Measurements from ENCODE around the gene HSPBP1. TPM values are rescaled to one million over a fixed set of nuclear protein-coding genes. Genes with fewer than 3 reads are reported as not detected.

Gene HSPBP1
- total and polyA plus RNA-seq, 9 of the 15 experiments (the other 6 are each of a cell fraction or from before 2014, with no cell fraction given), result 0.83 to 81.3 (median 21.8) TPM

DNA sequence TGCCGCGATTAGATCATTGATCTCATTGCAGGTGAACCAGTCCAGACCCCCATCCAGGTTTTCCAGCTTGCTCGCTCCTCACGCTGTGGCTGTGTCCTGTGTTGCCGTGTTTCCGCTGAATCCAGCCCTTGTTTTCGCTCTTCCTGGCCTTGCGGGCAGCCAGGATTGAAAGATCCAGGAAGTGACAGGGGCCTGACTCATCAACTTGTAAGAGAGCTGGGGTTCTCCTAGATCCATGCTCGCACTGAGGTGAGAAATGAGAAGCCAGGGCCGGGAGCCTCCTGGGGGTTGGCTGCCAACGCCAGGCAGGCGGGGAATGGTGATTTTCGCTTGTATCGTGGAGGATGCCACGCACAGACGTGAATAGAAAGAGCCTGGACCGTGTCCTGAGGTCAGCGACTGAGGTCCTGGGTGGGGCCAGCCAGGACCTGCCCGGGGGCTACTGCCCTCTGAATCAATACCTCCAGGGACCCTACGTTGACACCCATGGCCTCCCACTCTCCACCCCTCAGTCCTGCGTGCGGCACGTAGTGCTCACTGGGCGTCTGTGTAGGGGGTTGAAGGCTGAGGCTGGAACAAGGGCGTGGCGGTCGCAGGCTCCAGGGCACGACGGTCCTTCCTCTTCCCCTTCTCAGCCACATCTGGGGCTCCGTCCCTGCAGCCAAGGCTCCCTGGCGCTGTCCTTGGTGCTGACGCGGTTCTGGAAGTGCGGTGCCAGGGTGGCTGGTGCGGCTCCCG, 63.3 kb downstream of the HSPBP1 start (continued):
- TF ChIP-seq, protein P1, sequence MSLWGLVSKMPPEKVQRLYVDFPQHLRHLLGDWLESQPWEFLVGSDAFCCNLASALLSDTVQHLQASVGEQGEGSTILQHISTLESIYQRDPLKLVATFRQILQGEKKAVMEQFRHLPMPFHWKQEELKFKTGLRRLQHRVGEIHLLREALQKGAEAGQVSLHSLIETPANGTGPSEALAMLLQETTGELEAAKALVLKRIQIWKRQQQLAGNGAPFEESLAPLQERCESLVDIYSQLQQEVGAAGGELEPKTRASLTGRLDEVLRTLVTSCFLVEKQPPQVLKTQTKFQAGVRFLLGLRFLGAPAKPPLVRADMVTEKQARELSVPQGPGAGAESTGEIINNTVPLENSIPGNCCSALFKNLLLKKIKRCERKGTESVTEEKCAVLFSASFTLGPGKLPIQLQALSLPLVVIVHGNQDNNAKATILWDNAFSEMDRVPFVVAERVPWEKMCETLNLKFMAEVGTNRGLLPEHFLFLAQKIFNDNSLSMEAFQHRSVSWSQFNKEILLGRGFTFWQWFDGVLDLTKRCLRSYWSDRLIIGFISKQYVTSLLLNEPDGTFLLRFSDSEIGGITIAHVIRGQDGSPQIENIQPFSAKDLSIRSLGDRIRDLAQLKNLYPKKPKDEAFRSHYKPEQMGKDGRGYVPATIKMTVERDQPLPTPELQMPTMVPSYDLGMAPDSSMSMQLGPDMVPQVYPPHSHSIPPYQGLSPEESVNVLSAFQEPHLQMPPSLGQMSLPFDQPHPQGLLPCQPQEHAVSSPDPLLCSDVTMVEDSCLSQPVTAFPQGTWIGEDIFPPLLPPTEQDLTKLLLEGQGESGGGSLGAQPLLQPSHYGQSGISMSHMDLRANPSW (CRISPR knock-in tag; IDR thresholded peaks at IDR 0.05), result no peak
- TF ChIP-seq ESRRB (CRISPR knock-in tag; IDR thresholded peaks at IDR 0.05; ENCODE audit: borderline replicate concordance), result peak; percentile 20; the same call in 1 of the 2 replicates
- TF ChIP-seq JUN (IDR thresholded peaks at IDR 0.05; ENCODE audit: borderline replicate concordance, low read depth, low read length), result peak; percentile 98
- TF ChIP-seq JUN (CRISPR knock-in tag; IDR thresholded peaks at IDR 0.05; ENCODE audit: borderline replicate concordance), result peak; percentile 99
- no peak for TF ChIP-seq SMARCB1 (IDR thresholded peaks at IDR 0.05; ENCODE audit: insufficient read length, low read depth)
- TF ChIP-seq, protein P2, sequence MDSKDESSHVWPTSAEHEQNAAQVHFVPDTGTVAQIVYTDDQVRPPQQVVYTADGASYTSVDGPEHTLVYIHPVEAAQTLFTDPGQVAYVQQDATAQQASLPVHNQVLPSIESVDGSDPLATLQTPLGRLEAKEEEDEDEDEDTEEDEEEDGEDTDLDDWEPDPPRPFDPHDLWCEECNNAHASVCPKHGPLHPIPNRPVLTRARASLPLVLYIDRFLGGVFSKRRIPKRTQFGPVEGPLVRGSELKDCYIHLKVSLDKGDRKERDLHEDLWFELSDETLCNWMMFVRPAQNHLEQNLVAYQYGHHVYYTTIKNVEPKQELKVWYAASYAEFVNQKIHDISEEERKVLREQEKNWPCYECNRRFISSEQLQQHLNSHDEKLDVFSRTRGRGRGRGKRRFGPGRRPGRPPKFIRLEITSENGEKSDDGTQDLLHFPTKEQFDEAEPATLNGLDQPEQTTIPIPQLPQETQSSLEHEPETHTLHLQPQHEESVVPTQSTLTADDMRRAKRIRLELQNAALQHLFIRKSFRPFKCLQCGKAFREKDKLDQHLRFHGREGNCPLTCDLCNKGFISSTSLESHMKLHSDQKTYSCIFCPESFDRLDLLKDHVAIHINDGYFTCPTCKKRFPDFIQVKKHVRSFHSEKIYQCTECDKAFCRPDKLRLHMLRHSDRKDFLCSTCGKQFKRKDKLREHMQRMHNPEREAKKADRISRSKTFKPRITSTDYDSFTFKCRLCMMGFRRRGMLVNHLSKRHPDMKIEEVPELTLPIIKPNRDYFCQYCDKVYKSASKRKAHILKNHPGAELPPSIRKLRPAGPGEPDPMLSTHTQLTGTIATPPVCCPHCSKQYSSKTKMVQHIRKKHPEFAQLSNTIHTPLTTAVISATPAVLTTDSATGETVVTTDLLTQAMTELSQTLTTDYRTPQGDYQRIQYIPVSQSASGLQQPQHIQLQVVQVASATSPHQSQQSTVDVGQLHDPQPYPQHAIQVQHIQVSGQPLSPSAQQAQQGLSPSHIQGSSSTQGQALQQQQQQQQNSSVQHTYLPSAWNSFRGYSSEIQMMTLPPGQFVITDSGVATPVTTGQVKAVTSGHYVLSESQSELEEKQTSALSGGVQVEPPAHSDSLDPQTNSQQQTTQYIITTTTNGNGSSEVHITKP (IDR thresholded peaks at IDR 0.05; ENCODE audit: partially characterized antibody), result peak; percentile 66
- TF ChIP-seq, protein P3, sequence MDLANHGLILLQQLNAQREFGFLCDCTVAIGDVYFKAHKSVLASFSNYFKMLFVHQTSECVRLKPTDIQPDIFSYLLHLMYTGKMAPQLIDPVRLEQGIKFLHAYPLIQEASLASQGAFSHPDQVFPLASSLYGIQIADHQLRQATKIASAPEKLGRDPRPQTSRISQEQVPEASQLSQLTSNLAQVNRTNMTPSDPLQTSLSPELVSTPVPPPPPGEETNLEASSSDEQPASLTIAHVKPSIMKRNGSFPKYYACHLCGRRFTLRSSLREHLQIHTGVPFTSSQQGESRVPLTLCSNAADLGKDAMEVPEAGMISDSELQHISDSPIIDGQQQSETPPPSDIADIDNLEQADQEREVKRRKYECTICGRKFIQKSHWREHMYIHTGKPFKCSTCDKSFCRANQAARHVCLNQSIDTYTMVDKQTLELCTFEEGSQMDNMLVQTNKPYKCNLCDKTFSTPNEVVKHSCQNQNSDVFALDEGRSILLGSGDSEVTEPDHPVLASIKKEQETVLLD (IDR thresholded peaks at IDR 0.05), result peak; percentile 41; the same call in 1 of the 2 replicates
- TF ChIP-seq NCOA4 (IDR thresholded peaks at IDR 0.05; ENCODE audit: partially characterized antibody), result no peak
- TF ChIP-seq, protein P4, sequence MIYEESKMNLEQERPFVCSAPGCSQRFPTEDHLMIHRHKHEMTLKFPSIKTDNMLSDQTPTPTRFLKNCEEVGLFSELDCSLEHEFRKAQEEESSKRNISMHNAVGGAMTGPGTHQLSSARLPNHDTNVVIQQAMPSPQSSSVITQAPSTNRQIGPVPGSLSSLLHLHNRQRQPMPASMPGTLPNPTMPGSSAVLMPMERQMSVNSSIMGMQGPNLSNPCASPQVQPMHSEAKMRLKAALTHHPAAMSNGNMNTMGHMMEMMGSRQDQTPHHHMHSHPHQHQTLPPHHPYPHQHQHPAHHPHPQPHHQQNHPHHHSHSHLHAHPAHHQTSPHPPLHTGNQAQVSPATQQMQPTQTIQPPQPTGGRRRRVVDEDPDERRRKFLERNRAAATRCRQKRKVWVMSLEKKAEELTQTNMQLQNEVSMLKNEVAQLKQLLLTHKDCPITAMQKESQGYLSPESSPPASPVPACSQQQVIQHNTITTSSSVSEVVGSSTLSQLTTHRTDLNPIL (CRISPR knock-in tag; IDR thresholded peaks at IDR 0.05), result 0 out of 2 replicates have a peak, but pooled peaks have one; percentile 50
- peak; percentile 89 for TF ChIP-seq SMAD4 (CRISPR knock-in tag; conservative IDR thresholded peaks at IDR 0.05)
- TF ChIP-seq CBX5 (IDR thresholded peaks at IDR 0.05; ENCODE audit: borderline replicate concordance, low read depth), result no peak
- TF ChIP-seq, protein P5, sequence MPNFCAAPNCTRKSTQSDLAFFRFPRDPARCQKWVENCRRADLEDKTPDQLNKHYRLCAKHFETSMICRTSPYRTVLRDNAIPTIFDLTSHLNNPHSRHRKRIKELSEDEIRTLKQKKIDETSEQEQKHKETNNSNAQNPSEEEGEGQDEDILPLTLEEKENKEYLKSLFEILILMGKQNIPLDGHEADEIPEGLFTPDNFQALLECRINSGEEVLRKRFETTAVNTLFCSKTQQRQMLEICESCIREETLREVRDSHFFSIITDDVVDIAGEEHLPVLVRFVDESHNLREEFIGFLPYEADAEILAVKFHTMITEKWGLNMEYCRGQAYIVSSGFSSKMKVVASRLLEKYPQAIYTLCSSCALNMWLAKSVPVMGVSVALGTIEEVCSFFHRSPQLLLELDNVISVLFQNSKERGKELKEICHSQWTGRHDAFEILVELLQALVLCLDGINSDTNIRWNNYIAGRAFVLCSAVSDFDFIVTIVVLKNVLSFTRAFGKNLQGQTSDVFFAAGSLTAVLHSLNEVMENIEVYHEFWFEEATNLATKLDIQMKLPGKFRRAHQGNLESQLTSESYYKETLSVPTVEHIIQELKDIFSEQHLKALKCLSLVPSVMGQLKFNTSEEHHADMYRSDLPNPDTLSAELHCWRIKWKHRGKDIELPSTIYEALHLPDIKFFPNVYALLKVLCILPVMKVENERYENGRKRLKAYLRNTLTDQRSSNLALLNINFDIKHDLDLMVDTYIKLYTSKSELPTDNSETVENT (CRISPR knock-in tag; IDR thresholded peaks at IDR 0.05), result peak; percentile 40; the same call in 1 of the 2 replicates
- TF ChIP-seq KLF16 (IDR thresholded peaks at IDR 0.05), result peak; percentile 52; the same call in 1 of the 2 replicates
- TF ChIP-seq ZNF707 (CRISPR knock-in tag; conservative IDR thresholded peaks at IDR 0.05), result no peak
- no peak for TF ChIP-seq PTRF (tag; IDR thresholded peaks at IDR 0.05)
